ENCODE data around the gene BAZ1B. TPM values are rescaled to one million over a fixed set of nuclear protein-coding genes. Genes with fewer than 3 reads are reported as not detected.

The BAZ1B gene
- total RNA-seq, 1 experiment from 2014 or later, result 127 TPM

DNA sequence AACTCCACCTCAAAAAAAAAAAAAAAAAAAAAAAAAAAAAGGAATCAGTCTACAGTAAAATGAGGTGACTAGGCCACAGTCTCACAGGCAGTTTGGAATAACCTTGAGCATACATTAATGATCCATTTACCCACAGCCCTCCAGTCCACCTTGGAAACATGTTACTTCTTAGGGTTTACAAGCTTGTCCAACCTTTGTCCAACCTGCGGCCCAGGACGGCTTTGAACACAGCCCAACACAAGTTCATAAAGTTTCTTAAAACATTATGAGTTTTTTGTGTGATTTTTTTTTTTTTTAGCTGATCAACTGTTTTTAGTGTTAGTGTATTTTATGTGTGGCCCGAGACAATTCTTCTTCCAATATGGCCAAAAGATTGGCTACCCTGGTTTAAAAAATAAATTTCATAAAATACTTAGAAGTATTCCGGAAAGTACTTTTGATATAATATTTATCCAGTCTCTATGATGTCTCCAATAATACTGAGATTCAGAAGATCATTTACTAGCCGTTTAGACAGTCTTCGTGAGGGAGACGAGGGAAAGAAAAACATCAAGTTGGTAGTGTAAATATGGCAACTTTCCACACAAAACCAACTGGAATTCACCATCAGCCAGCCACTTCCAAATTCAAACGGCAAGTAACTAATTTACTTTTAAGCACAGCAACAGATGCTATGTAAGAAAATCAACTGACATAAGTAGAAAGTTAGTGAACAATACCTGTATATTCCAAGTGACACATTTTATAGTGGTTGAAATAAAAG lies 9.9 kb downstream of the BAZ1B start:
- intact Hi-C loops (cut with micrococcal nuclease; ENCODE audit: unreplicated experiment), result loop anchor here (10.0 kb wide), 1 partner anchor 57 kb away; no protein-coding TSS in a partner anchor
- Histone ChIP-seq H3K9me3 (ENCODE audit: low read depth, low read length, poor library complexity, severe bottlenecking) (no peaks in the 10 kb centered on the region), H3K36me3 (ENCODE audit: insufficient read depth, low read length, poor library complexity, severe bottlenecking) (peaks cover 92% of the 10 kb centered on the region), H3K4me3 (ENCODE audit: low read depth, low read length, poor library complexity, severe bottlenecking) (no peak overlapping the region), H3K27me3 (replicated peaks; ENCODE audit: insufficient read depth, low read depth, low read length, poor library complexity) (no peaks in the 10 kb centered on the region), H3K4me1 (ENCODE audit: insufficient read depth, low read length, poor library complexity, severe bottlenecking) (no peaks in the 10 kb centered on the region), H3K27ac (ENCODE audit: low read depth, low read length, poor library complexity, severe bottlenecking) (peak overlapping the region; percentile 35)
- TF ChIP-seq EZH2 (IDR thresholded peaks at IDR 0.05; ENCODE audit: borderline replicate concordance, low read depth, low read length, poor library complexity, severe bottlenecking), result no peak
- TF ChIP-seq, protein P1, sequence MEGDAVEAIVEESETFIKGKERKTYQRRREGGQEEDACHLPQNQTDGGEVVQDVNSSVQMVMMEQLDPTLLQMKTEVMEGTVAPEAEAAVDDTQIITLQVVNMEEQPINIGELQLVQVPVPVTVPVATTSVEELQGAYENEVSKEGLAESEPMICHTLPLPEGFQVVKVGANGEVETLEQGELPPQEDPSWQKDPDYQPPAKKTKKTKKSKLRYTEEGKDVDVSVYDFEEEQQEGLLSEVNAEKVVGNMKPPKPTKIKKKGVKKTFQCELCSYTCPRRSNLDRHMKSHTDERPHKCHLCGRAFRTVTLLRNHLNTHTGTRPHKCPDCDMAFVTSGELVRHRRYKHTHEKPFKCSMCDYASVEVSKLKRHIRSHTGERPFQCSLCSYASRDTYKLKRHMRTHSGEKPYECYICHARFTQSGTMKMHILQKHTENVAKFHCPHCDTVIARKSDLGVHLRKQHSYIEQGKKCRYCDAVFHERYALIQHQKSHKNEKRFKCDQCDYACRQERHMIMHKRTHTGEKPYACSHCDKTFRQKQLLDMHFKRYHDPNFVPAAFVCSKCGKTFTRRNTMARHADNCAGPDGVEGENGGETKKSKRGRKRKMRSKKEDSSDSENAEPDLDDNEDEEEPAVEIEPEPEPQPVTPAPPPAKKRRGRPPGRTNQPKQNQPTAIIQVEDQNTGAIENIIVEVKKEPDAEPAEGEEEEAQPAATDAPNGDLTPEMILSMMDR (conservative IDR thresholded peaks at IDR 0.05; ENCODE audit: low read depth, low read length), result no peak
- no peak for DNase-seq (ENCODE audit: low spot score)
- BruUV-seq (replicated peaks), result no TSS peak
- CTCF ChIA-PET, result no interaction called here
- POLR2A ChIA-PET (ENCODE audit: low non-redundant PET), result no interaction called here

DNA sequence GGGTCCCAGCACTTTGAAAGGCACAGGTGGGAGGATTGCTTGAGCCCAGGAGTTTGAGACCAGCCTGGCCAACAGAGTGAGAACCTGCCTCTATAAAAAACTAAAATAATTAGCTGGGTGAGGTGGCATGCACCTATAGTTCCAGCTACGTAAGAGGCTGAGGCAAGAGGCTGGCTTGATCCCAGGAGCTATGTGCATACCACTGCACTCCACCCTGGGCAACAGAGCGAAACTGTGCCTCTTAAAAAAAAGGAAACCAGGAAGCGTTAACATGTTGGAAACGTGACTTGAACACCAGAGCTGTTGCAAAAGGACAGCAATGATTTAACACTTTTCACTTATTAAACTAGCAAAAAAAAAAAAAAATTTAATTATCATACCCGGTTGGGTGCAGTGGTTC lies 12.6 kb downstream of the BAZ1B start:
- intact Hi-C loops (cut with micrococcal nuclease; ENCODE audit: unreplicated experiment), result no loop called here
- no peak overlapping the region for H3K4me3 ChIP-seq (ENCODE audit: low read depth, low read length, poor library complexity, severe bottlenecking)
- DNase-seq (ENCODE audit: low spot score), result no peak
- CTCF ChIA-PET, result no interaction called here
- no peak overlapping the region for H3K27ac ChIP-seq (ENCODE audit: low read depth, low read length, poor library complexity, severe bottlenecking)
- no peak for TF ChIP-seq EZH2 (IDR thresholded peaks at IDR 0.05; ENCODE audit: borderline replicate concordance, low read depth, low read length, poor library complexity, severe bottlenecking)
- TF ChIP-seq, protein P1 (conservative IDR thresholded peaks at IDR 0.05; ENCODE audit: low read depth, low read length), result no peak
- H3K9me3 ChIP-seq (ENCODE audit: low read depth, low read length, poor library complexity, severe bottlenecking), result no peaks in the 10 kb centered on the region
- BruUV-seq (replicated peaks), result no TSS peak
- no peaks in the 10 kb centered on the region for H3K27me3 ChIP-seq (replicated peaks; ENCODE audit: insufficient read depth, low read depth, low read length, poor library complexity)
- no peaks in the 10 kb centered on the region for H3K4me1 ChIP-seq (ENCODE audit: insufficient read depth, low read length, poor library complexity, severe bottlenecking)
- POLR2A ChIA-PET (ENCODE audit: low non-redundant PET), result no interaction called here
- peaks cover 89% of the 10 kb centered on the region for H3K36me3 ChIP-seq (ENCODE audit: insufficient read depth, low read length, poor library complexity, severe bottlenecking)

DNA sequence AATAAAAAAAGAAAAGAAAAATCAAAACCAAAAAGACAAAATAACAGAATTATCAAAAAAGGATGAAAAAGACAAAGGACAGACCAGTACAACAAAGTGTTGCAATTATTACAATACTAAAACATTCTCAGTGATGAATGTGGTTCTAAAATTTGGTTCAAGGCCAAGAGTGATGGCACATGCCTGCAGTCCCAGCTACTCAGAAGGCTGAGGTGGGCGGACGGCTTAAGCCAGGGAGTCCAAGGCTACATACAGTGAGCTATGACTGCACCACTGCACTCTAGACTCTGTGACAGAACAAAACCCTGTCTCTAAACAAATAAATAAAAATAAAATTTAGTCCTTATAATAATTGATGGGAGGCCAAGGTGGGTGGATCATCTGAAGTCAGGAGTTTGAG lies 14.5 kb downstream of the BAZ1B start:
- ChIA-PET CTCF (no interaction called here), POLR2A (ENCODE audit: low non-redundant PET) (no interaction called here)
- Histone ChIP-seq H3K27me3 (replicated peaks; ENCODE audit: insufficient read depth, low read depth, low read length, poor library complexity) (no peaks in the 10 kb centered on the region), H3K4me3 (ENCODE audit: low read depth, low read length, poor library complexity, severe bottlenecking) (no peak overlapping the region), H3K4me1 (ENCODE audit: insufficient read depth, low read length, poor library complexity, severe bottlenecking) (no peaks in the 10 kb centered on the region), H3K27ac (ENCODE audit: low read depth, low read length, poor library complexity, severe bottlenecking) (no peak overlapping the region), H3K36me3 (ENCODE audit: insufficient read depth, low read length, poor library complexity, severe bottlenecking) (peaks cover 91% of the 10 kb centered on the region), H3K9me3 (ENCODE audit: low read depth, low read length, poor library complexity, severe bottlenecking) (no peaks in the 10 kb centered on the region)
- no peak for DNase-seq (ENCODE audit: low spot score)
- BruUV-seq (replicated peaks), result no TSS peak
- no peak for TF ChIP-seq EZH2 (IDR thresholded peaks at IDR 0.05; ENCODE audit: borderline replicate concordance, low read depth, low read length, poor library complexity, severe bottlenecking)
- TF ChIP-seq, protein P1 (conservative IDR thresholded peaks at IDR 0.05; ENCODE audit: low read depth, low read length), result no peak
- intact Hi-C loops (cut with micrococcal nuclease; ENCODE audit: unreplicated experiment), result no loop called here

Measured in A673 (cell line).